CD14-positive monocyte (primary cell): ENCODE measurements around the gene SPAG9. TPM values are rescaled to one million over a fixed set of nuclear protein-coding genes. Genes with fewer than 3 reads are reported as not detected.

Source experiments
- DNase-seq, 3 donors: peaks; one replicate each; pipeline ENCODE4 v3.0.0-alpha.2; 2011 to 2022
- H2AFZ ChIP-seq: 2 replicates; pipeline ENCODE4 v1.6.0; 2012; ENCODE audit warnings: mild to moderate bottlenecking, low read depth, low read length, inconsistent platforms; ENCODE audit not compliant: insufficient read depth, poor library complexity, severe bottlenecking
- H3K27ac ChIP-seq, 2 donors: 1 replicate in 1 of 2; 2 replicates in 1 of 2; pipeline ENCODE4 v1.5.1; 2012 to 2013; ENCODE audit warnings: low read length in 2 of 2, control low read depth in 1 of 2, inconsistent platforms in 1 of 2, low read depth in 1 of 2, mild to moderate bottlenecking in 1 of 2
- H3K27me3 ChIP-seq, 2 donors: one replicate each; pipeline versions ENCODE4 v1.6.0 to v1.6.1; 2011 to 2013; ENCODE audit warnings: low read length in 2 of 2; ENCODE audit not compliant: control insufficient read depth in 2 of 2, insufficient read depth in 2 of 2
- H3K36me3 ChIP-seq, 2 donors: replicated peaks in 1 of 2; 1 replicate in 1 of 2; 2 replicates in 1 of 2; pipeline versions ENCODE4 v1.5.1 to v1.6.1; 2012 to 2013; ENCODE audit warnings: low read length in 2 of 2, control low read depth in 1 of 2, inconsistent platforms in 1 of 2, mild to moderate bottlenecking in 1 of 2; ENCODE audit not compliant: insufficient read depth in 2 of 2, control insufficient read depth in 1 of 2
- H3K4me1 ChIP-seq, 2 donors: 1 replicate in 1 of 2; 2 replicates in 1 of 2; pipeline versions ENCODE4 v1.5.1 to v1.6.1; 2012 to 2013; ENCODE audit warnings: low read length in 2 of 2, control low read depth in 1 of 2, inconsistent platforms in 1 of 2, mild to moderate bottlenecking in 1 of 2, moderate library complexity in 1 of 2; ENCODE audit not compliant: insufficient read depth in 2 of 2, control insufficient read depth in 1 of 2
- H3K4me2 ChIP-seq: replicated peaks from 2 replicates; pipeline ENCODE3; 2012; ENCODE audit warnings: low read length, moderate library complexity, mild to moderate bottlenecking; ENCODE audit not compliant: poor library complexity, severe bottlenecking; ENCODE audit errors: extremely low read depth
- H3K4me3 ChIP-seq, 3 experiments: fragments of 200-600 bp in 1 of 3; sonication (generic) in 1 of 3; replicated peaks in 1 of 3; 1 replicate in 2 of 3; 2 replicates in 1 of 3; pipeline ENCODE4 v1.5.1; 2011 to 2013; ENCODE audit warnings: low read length in 3 of 3, mild to moderate bottlenecking in 3 of 3, control low read depth in 2 of 3, low read depth in 2 of 3, inconsistent platforms in 1 of 3, moderate library complexity in 1 of 3
- H3K79me2 ChIP-seq: 2 replicates; pipeline ENCODE4 v1.6.0; 2012; ENCODE audit warnings: mild to moderate bottlenecking, control low read depth, inconsistent platforms, low read length, moderate library complexity; ENCODE audit not compliant: insufficient read depth
- H3K9ac ChIP-seq: 2 replicates; pipeline ENCODE4 v1.6.0; 2017; ENCODE audit warnings: low read length, mild to moderate bottlenecking; ENCODE audit not compliant: insufficient read depth, poor library complexity, severe bottlenecking
- H3K9me3 ChIP-seq, 2 donors: replicated peaks in 1 of 2; 1 replicate in 1 of 2; 2 replicates in 1 of 2; pipeline versions ENCODE4 v1.5.1 to v1.6.1; 2012 to 2013; ENCODE audit warnings: low read length in 2 of 2, control low read depth in 1 of 2; ENCODE audit not compliant: control insufficient read depth in 1 of 2, insufficient read depth in 1 of 2
- H4K20me1 ChIP-seq: 2 replicates; pipeline ENCODE4 v1.6.0; 2012; ENCODE audit warnings: mild to moderate bottlenecking, low read length, control low read depth, moderate library complexity; ENCODE audit not compliant: insufficient read depth
- H3K27ac Mint-ChIP-seq, 7 donors: one replicate each; pipeline ENCODE4 v1.8.0; 2020; ENCODE audit warnings: mild to moderate bottlenecking in 7 of 7, mixed read lengths in 7 of 7, moderate library complexity in 6 of 7, inconsistent platforms in 2 of 7
- H3K27me3 Mint-ChIP-seq, 3 donors: one replicate each; pipeline ENCODE4 v1.8.0; 2021 to 2022; ENCODE audit warnings: low read depth in 3 of 3, mild to moderate bottlenecking in 3 of 3, mixed read lengths in 3 of 3, moderate library complexity in 3 of 3, inconsistent platforms in 1 of 3
- H3K36me3 Mint-ChIP-seq, 2 donors: one replicate each; pipeline ENCODE4 v1.8.0; 2020; ENCODE audit warnings: mixed read lengths in 2 of 2, inconsistent platforms in 1 of 2, mild to moderate bottlenecking in 1 of 2
- H3K4me1 Mint-ChIP-seq: one replicate; pipeline ENCODE4 v1.8.0; 2020; ENCODE audit warnings: mild to moderate bottlenecking, mixed read lengths
- H3K4me3 Mint-ChIP-seq, 2 donors: one replicate each; pipeline ENCODE4 v1.8.0; 2020; ENCODE audit warnings: mild to moderate bottlenecking in 2 of 2, mixed read lengths in 2 of 2, moderate library complexity in 1 of 2
- H3K9me3 Mint-ChIP-seq, 7 donors: one replicate each; pipeline ENCODE4 v1.8.0; 2020 to 2022; ENCODE audit warnings: mixed read lengths in 7 of 7, mild to moderate bottlenecking in 6 of 7, moderate library complexity in 6 of 7, inconsistent platforms in 2 of 7
- CTCF ChIP-seq: fragments of 200-600 bp; IDR thresholded peaks from one replicate; pipeline ENCODE4 v1.8.0; 2022; ENCODE audit warnings: antibody characterized with exemption, mild to moderate bottlenecking
- WGBS: methylation state at CpG from one replicate; pipeline ENCODE4 v1.1.5; 2013; ENCODE audit warnings: missing lambda C conversion rate; ENCODE audit not compliant: insufficient coverage; 5-methylcytosine and 5-hydroxymethylcytosine counted together
- intact Hi-C, 2 donors: fragments of 100-400 bp; cut with micrococcal nuclease; formaldehyde crosslinking; loops; one replicate each; pipeline versions ENCODE4 v1.15.0 to v1.15.1; 2023
- polyA plus RNA-seq, 3 donors: library from polyadenylated mRNA; depleted of rRNA in 1 of 3; unstranded in 2 of 3; stranded (reverse) in 1 of 3; fragments of 300-500 nt in 2 of 3; fragments of >200 nt in 1 of 3; fragmentation: Illumina TruSeq in 2 of 3; gene quantifications; 1 replicate in 2 of 3; 2 replicates in 1 of 3; pipeline ENCODE4 v1.2.3, GENCODE V29; 2012 to 2021

The SPAG9 gene
- polyA plus RNA-seq, 3 donors, result 4.9 to 33.1 (median 8.5) TPM

DNA sequence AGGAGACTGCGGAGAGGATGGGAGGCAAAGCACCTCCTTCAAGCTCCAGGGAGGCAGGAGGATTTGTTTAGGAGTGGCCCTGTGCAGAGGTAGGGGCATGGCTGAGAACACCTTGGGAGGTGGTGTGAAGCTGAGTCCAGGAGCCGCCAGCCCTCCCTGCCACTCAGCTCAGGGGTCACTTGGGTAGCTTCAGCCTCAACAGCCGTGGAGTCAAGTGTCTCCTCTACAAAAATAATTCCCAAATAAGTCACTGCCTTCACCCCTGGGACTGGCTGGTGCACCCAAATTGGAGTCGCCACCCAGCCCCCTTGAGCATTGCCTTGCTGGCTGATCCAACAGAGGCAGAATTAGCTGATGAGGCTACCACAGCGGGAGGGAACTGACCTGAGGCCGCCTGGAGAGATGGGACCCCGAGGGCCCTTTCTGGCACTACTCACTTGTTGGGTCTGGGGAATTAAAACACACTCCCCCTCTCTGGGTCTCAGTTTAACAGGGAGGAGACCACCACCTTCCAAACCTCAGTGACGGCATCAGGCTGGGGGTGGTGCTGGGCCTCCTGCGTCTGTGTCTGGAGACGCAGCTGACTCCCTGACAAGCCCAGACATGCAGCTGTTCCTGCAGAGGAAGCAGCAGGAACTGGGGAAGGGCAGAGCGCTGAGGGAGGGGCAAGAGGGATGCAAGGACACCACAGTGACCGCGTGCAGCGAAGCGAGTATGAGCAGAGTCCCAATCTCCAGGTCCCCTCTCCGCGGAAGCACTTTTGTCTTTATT, 166.7 kb downstream of the SPAG9 start:
- Histone ChIP-seq H3K27me3 (no peaks in the 10 kb centered on the region), H4K20me1 (no peaks in the 10 kb centered on the region), H3K27ac (no peak overlapping the region), H2AFZ (no peak overlapping the region), H3K4me1 (peaks cover 34 to 41% of the 10 kb centered on the region in 2 donors), H3K9me3 (no peaks in the 10 kb centered on the region), H3K36me3 (peaks cover 0 to 8% of the 10 kb centered on the region in 2 donors), H3K79me2 (no peaks in the 10 kb centered on the region), H3K4me3 (no peak overlapping the region), H3K4me2 (no peak overlapping the region), H3K9ac (no peak overlapping the region)
- peaks cover 44% of the 10 kb centered on the region for H3K4me1 Mint-ChIP-seq
- H3K36me3 Mint-ChIP-seq, result peaks cover 3 to 7% of the 10 kb centered on the region in 2 donors
- DNase-seq, result no peak
- peaks cover 4 to 12% (median 6%) of the 10 kb centered on the region in 3 donors for H3K27me3 Mint-ChIP-seq
- H3K27ac Mint-ChIP-seq, result peak overlapping the region in 4 of 7 donors; percentile 32 to 81 (median 68)
- no peaks in the 10 kb centered on the region for H3K9me3 Mint-ChIP-seq
- 61% methylated on average over 13 of the region's 17 CpGs for WGBS
- H3K4me3 Mint-ChIP-seq, result no peak overlapping the region
- intact Hi-C loops, result loop anchor here in 1 of 2 donors (5.0 kb wide), 1 partner anchor 37 kb away; no protein-coding TSS in a partner anchor
- TF ChIP-seq CTCF, result no peak

GRCh38 chr17:50953518-50953830, 167.2 kb downstream of the SPAG9 start:
- peaks cover 4 to 12% (median 6%) of the 10 kb centered on the region in 3 donors for H3K27me3 Mint-ChIP-seq
- Histone ChIP-seq H3K27ac (no peak overlapping the region), H3K36me3 (peaks cover 0 to 3% of the 10 kb centered on the region in 2 donors), H3K79me2 (no peaks in the 10 kb centered on the region), H3K9ac (no peak overlapping the region), H3K4me2 (no peak overlapping the region), H3K4me1 (peaks cover 39 to 46% of the 10 kb centered on the region in 2 donors), H3K9me3 (no peaks in the 10 kb centered on the region), H3K4me3 (no peak overlapping the region), H4K20me1 (no peaks in the 10 kb centered on the region), H3K27me3 (no peaks in the 10 kb centered on the region), H2AFZ (no peak overlapping the region)
- H3K27ac Mint-ChIP-seq, result peak overlapping the region in 2 of 7 donors; percentile 6 to 69
- no peaks in the 10 kb centered on the region for H3K9me3 Mint-ChIP-seq
- peaks cover 49% of the 10 kb centered on the region for H3K4me1 Mint-ChIP-seq
- no peak overlapping the region for H3K4me3 Mint-ChIP-seq
- no peak for TF ChIP-seq CTCF
- WGBS, result 90% methylated on average over 2 of the region's 5 CpGs
- intact Hi-C loops, result loop anchor here in 1 of 2 donors (5.0 kb wide), 1 partner anchor 36 kb away; no protein-coding TSS in a partner anchor
- no peak for DNase-seq
- peaks cover 3 to 6% of the 10 kb centered on the region in 2 donors for H3K36me3 Mint-ChIP-seq
